Right lung (tissue), 5 donors: ENCODE results near the gene KATNB1. TPM values are rescaled to one million over a fixed set of nuclear protein-coding genes. Genes with fewer than 3 reads are reported as not detected.

Source experiments
- DNase-seq, 2 donors: peaks; one replicate each; pipeline ENCODE4 v3.0.0-alpha.2; 2013
- polyA plus RNA-seq, 5 donors: library from polyadenylated mRNA; unstranded; fragments of 120-200 nt; gene quantifications; one replicate each; pipeline versions ENCODE4 v1.2.1 to v1.2.3, GENCODE V29; 2013; ENCODE audit warnings: inconsistent platforms in 1 of 5, low replicate concordance in 1 of 5; ENCODE audit not compliant: insufficient read length in 5 of 5, insufficient read depth in 1 of 5

KATNB1 gene
- polyA plus RNA-seq, 5 donors: 12.2 to 19.8 (median 13.3) TPM

DNA sequence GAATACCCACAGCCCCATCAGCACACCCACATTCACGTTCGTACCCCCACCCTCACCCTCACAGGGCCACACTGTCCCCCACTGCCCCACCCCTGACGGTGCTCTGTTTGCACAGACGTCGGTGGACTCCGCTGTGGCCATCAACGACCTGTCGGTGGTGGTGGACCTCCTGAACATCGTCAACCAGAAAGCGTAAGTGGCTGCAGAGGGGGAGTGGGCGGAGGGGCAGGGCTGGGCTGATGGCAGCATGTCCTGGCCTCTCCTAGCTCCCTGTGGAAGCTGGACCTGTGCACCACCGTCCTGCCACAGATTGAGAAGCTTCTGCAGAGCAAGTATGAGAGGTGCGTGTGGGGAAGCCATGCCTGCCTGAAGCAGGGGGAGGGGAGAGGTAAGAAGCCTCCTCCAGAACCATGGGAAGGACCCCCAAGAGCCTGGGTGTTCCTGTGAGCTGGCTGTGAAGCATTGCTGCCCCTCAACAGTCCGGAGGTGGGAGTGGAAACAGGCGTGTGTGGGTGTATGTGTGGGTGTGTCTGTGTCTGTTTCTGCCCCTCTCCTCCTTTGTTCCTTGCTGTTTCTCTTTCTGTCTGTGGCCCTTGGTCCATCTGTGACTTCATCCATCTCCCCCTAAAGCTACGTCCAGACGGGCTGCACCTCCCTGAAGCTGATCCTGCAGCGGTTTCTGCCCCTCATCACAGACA lies 20.3 kb downstream of the KATNB1 start:
- no peak for DNase-seq

- no peak for DNase-seq
Measured at GRCh38 chr16:57756424-57757325, 21.1 kb downstream of the KATNB1 start.

- peak; percentile 51 to 61 for DNase-seq
Measured at GRCh38 chr16:57757326-57757786, 21.8 kb downstream of the KATNB1 start.

DNA sequence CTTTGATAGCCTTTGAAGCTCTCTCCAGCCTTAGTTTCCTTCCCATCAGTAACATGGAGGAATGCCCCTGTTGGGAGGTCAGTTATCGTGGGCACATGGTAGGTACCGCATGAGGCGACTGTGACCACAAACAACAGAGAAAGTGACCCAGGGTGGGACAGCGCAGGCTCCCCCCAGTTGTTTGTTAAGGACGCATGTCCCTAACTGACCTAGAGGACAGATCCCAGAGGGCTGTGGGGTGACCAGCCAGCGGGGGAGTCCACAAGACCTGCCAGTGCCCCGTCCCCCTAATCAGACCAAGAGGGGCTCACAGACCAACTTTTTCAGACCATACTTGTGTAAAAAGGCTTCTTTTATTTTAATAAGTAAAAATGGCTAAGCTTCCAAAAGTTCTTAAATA lies 22.3 kb downstream of the KATNB1 start:
- no peak for DNase-seq

- DNase-seq: no peak
Measured at GRCh38 chr16:57758331-57759117, 23.0 kb downstream of the KATNB1 start.

GRCh38 chr16:57759131-57759530 lies 23.6 kb downstream of the KATNB1 start:
- DNase-seq: no peak

- no peak for DNase-seq
Measured at GRCh38 chr16:57759541-57760356, 24.2 kb downstream of the KATNB1 start.

DNA sequence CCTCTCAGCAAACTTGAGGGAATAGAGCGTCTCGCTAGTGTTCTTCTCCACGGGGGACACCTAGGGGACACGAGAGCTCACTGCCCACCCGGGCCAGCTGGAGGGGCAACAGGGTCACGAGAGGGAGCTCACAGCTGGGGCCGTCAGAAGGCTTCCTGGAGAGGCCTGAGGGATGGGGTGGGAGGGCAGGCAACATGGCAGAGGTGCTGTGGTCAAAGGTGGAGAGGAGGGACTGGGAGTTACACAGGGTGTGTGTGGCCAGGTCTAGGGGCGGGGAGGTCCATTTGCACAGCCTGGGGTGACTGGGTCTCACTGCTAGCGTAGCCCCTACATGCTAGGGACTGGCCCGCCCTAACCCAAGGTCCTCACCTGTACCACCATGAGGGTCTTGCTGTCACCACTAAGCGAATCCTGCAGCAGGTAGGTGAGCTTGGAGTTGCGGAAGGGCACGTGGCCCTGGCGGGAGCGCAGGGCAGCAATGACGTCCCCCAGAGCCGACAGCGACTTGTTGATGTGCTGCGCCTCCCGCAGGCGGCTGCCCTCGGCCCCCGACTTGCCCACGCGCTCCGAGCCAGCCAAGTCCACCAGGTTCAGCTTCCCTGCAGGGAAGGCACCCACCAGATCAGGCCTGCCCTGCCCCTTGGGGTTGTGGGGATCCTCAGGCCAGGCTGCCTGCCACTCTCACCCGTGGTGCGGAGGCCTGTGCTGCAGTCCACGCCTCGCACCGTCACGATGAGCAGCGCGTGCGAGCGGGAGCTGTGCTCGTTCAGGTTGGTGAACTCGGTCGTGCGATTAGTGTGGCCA lies 25.0 kb downstream of the KATNB1 start:
- DNase-seq: no peak

GRCh38 chr16:57761301-57761700 lies 25.7 kb downstream of the KATNB1 start:
- DNase-seq: no peak

DNA sequence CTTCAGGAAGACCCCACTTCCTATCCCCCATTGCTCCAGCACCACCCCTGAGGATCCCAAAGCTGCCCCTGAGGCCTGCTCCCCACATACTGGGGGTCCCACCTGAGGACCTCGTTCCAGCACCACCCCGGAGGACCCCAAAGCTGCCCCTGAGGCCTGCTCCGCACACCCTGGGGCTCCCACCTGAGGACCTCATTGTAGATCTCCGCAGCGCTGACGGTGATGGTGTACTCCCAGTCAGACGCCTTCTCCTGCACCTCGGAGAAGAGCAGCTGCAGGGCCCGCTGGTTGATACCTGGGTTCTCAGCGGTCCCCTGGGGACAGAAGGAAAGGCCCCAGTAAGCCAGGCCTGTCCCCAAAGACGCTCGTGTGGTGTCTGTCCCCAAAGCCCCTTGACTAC lies 26.4 kb downstream of the KATNB1 start:
- DNase-seq: no peak

GRCh38 chr16:57762365-57763040 lies 26.9 kb downstream of the KATNB1 start:
- no peak for DNase-seq

DNA sequence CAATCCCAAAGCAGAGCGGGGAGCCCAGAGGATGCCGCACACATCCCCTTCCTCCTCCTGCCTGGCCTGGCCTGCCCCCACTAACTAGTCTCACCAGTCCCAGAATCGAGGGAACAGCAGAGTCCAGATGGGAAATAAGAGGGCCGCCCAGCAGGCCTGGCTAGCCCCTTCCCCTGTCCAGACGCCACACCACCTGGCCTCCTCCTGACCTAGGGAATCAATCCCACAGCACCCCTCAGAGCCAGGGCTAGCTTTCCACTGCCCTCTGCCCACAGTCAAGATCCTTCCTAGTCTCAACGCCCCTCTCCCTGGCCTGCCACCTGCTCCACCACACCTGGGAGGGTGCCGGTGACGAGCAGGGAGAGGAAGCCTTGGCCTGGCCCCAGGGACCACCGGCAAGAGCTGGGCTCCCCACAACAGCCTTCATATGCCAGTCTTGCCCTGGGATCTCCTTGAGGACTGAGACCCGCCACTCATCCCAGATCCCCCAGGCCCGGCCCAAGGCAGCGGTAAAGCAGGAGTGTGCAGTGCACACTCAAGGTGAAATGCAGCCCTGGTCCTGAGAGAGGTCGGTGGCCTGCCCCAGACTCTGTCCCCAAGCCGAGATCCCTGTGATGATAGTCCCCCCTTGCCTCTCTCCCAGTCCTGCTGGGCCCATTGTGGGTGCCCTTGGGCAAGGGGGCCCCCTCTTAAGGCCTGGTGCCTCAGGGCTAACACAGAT lies 27.9 kb downstream of the KATNB1 start:
- no peak for DNase-seq

DNA sequence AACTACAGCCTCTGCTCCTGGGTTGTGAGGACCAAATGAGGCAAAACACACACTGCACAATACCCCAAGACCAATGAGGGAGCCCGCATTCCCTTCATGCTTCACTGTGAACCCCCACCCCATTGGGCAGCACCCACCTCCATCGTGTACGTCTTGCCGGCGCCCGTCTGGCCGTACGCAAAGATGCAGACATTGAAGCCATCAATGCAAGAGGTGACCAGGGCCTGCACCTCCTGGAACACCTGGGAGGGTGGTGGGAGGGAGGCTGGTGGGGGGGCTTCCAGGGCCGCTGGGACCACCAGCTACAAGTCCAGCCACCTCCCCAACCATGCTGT lies 28.4 kb downstream of the KATNB1 start:
- DNase-seq: no peak

- no peak for DNase-seq
Measured at GRCh38 chr16:57764341-57765159, 29.0 kb downstream of the KATNB1 start.

GRCh38 chr16:57765160-57765728 lies 29.7 kb downstream of the KATNB1 start:
- DNase-seq: no peak

DNA sequence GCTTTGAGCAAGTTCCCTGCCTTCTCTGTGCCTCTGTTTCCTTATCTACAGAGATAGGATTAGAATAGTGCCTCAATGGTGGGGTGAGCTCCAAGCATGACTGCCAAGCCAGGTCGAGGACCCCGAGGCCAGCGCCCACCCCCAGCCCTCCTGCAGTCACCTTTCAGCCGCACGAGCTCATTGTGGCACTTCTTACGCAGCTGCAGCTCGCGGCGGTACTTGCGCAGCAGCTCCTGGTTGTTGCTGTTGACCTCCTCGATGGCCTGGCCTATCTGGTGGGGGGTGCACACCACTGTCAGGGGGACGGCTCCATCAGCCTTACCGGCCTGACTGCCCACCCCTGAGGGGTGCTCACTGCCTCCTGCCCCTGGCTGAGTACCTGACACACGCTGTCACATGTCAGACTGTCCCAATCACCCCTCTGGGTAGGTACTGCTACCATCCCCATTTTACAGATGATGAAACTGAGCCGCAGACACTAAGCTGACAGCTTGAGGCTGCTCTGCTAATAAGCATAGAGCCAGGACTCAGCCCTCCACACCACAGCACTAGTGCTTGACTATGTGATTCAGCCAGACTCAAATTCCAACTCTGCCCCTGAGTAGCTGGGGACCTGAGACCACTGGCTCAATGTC lies 31.3 kb downstream of the KATNB1 start:
- no peak for DNase-seq

DNA sequence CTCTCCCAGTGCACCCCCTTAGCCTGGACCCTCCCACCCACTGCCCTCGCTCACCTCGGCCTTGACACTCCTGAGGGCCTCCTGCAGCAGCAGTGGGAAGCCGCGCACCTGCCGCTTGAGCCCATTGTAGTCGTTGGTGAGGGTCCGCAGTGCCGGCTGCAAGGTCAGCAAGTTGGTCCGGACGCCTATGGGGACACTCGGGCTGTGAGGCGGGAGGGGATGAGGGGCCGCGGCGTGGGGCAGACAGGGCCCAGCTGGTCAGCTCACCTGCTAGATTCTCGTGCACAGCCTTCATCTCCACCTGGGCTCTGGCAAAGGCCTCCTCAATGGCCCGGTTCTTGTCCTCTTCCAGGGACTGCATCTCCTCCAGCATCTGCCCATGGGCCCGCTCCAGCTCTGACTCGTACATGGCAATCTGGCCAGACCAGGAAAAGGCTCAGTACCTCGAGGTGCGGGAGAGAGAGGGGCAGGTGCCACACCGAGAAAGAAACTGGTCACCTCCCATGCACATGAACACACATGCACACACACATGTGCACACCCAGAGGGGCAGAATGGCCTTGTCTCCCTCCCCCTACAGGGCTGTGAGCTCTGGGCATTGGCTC lies 34.1 kb downstream of the KATNB1 start:
- no peak for DNase-seq
